PC-3 (cell line): Measurements from ENCODE around the gene EDN3. TPM values are rescaled to one million over a fixed set of nuclear protein-coding genes. Genes with fewer than 3 reads are reported as not detected.

Experiments
- ATAC-seq: fragments of 200-7000 bp; cut with Tn5 transposase; 2 replicates; pipeline ENCODE4 v1.9.1; 2020; ENCODE audit warnings: mild to moderate bottlenecking, moderate library complexity
- BruUV-seq: library from RNA; stranded (reverse); fragments of 400-500 nt; replicated peaks from 2 replicates; lab custom pipeline; 2021; lab: Mats Ljungman, UMichigan
- CTCF ChIA-PET: fragments of 300-600 bp; sonication (Branson Sonifier 250); formaldehyde crosslinking; loops from one replicate; lab custom pipeline; 2022; ENCODE audit warnings: antibody characterized with exemption; lab: Charles Lee
- POLR2A ChIA-PET: fragments of 300-600 bp; sonication (Branson Sonifier 250); formaldehyde crosslinking; loops from one replicate; lab custom pipeline; 2022; ENCODE audit warnings: antibody characterized with exemption; ENCODE audit not compliant: unreplicated experiment; lab: Charles Lee
- DNase-seq: peaks from one replicate; pipeline ENCODE4 v3.0.0-alpha.2; 2015
- H2AFZ ChIP-seq: fragments of 300-600 bp; sonication (generic); 2 replicates; pipeline ENCODE4 v1.6.0; 2016; ENCODE audit warnings: antibody characterized with exemption, low read length
- H3F3A ChIP-seq: fragments of 300-600 bp; sonication (generic); one replicate; pipeline ENCODE4 v1.6.0; 2017; ENCODE audit warnings: antibody characterized with exemption, low read length, control low read depth, mild to moderate bottlenecking; ENCODE audit not compliant: unreplicated experiment
- H3K27ac ChIP-seq: fragments of 300-600 bp; sonication (generic); 2 replicates; pipeline ENCODE4 v1.5.1; 2016; ENCODE audit warnings: mild to moderate bottlenecking, low read length
- H3K27me3 ChIP-seq: fragments of 300-600 bp; sonication (generic); 2 replicates; pipeline ENCODE4 v1.6.1; 2016; ENCODE audit warnings: low read length, mixed read lengths
- H3K36me3 ChIP-seq: fragments of 300-600 bp; sonication (generic); 2 replicates; pipeline ENCODE4 v1.6.1; 2016; ENCODE audit warnings: low read depth, mixed run types, low read length, mixed read lengths
- H3K4me1 ChIP-seq: fragments of 300-600 bp; sonication (generic); 2 replicates; pipeline ENCODE4 v1.5.1; 2016; ENCODE audit warnings: low read length; ENCODE audit not compliant: insufficient read depth
- H3K4me2 ChIP-seq: fragments of 300-600 bp; sonication (generic); 2 replicates; pipeline ENCODE4 v1.6.0; 2016; ENCODE audit warnings: low read length
- H3K4me3 ChIP-seq: fragments of 300-600 bp; sonication (generic); 2 replicates; pipeline ENCODE4 v1.5.1; 2016; ENCODE audit warnings: mild to moderate bottlenecking, low read length, mixed read lengths
- H3K79me2 ChIP-seq: fragments of 300-600 bp; sonication (generic); 2 replicates; pipeline ENCODE4 v1.6.1; 2017; ENCODE audit warnings: low read length, mixed read lengths
- H3K9ac ChIP-seq: fragments of 300-600 bp; sonication (generic); 2 replicates; pipeline ENCODE4 v1.6.0; 2016; ENCODE audit warnings: mild to moderate bottlenecking, low read length
- H3K9me2 ChIP-seq: fragments of 300-600 bp; sonication (generic); replicated peaks from 2 replicates; pipeline ENCODE4 v1.6.1; 2016; ENCODE audit warnings: mixed run types, low read length, mixed read lengths
- H3K9me3 ChIP-seq: fragments of 300-600 bp; sonication (generic); 2 replicates; pipeline ENCODE4 v1.6.1; 2016; ENCODE audit warnings: low read length, mixed read lengths
- H4K20me1 ChIP-seq: fragments of 300-600 bp; sonication (generic); 2 replicates; pipeline ENCODE4 v1.6.1; 2016; ENCODE audit warnings: low read length, mixed read lengths
- CTCF ChIP-seq: fragments of 300-600 bp; sonication (generic); conservative IDR thresholded peaks from 2 replicates; pipeline ENCODE4 v1.5.1; 2017; ENCODE audit warnings: antibody characterized with exemption, low read depth, mild to moderate bottlenecking, low read length
- EZH2 ChIP-seq: fragments of 300-600 bp; sonication (generic); IDR thresholded peaks from one replicate; pipeline ENCODE4 v1.6.1; 2017; ENCODE audit warnings: antibody characterized with exemption, mild to moderate bottlenecking, low read length; ENCODE audit not compliant: unreplicated experiment
- EZH2phosphoT487 ChIP-seq: fragments of 300-600 bp; sonication (generic); IDR thresholded peaks from 2 replicates; pipeline ENCODE4 v1.6.1; 2018; ENCODE audit warnings: mild to moderate bottlenecking, antibody characterized with exemption, low read length, borderline replicate concordance
- intact Hi-C: fragments of 100-400 bp; cut with micrococcal nuclease; formaldehyde crosslinking; loops from 2 replicates; pipeline ENCODE4 v1.9.0; 2023
- total RNA-seq: library from RNA; depleted of rRNA; stranded (reverse); fragments of >200 nt; gene quantifications from 2 replicates; pipeline ENCODE4 v1.2.3, GENCODE V29; 2014

EDN3 gene
- total RNA-seq, 1 experiment from 2014 or later, result not detected

DNA sequence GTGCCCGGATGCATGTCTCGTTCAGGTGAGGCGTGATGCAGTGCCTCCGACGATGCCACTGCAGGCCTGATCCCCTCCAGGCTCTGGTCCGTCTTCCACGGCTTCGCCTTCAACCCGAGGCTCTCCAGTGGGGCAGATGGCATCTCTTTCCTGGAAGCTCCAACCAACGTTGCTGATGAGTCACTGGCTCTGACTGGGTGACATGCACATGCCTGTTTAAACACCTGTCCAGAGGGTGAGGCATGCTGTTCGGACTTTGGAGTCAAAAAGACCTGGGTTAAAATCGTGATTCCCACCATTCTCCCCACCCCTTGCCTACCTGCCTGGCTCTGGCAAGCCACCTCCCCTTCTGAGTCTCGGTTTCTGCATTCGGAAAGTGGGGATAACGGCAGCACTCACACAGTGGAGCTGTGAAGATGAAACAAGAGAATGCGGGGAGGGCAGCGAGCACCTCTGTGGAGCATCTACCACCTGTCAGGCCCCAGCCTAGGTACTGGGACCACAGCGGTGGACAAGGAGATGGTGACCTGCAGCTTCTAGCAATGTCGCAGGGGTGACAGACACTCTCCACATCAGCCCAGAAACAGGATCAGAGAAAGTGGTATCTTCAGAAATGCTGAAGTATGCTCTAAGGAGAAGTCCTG, 8.5 kb upstream of the EDN3 start:
- DNase-seq (peak; percentile 49), ATAC-seq (no peak)
- intact Hi-C loops, result no loop called here

DNA sequence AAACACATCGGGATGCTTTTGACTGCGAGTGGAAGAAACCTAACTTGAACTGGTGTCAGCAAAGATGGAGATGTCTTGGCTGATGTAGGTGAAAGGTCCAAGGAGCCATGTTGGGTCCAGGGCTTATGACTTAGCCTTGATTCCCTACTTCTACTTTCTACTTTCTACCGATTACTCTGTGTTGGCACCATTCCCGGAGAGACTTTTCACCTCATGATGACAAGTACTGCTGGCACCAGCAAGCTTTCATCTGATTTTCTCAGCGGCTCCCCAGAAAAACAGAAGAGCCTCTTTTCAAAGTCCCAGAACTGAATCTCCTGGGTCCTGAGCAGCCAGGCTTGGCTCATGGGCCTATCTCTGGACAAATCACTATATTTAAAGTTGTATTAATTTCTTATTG, 4.9 kb upstream of the EDN3 start:
- CTCF ChIA-PET, result no interaction called here
- no peak overlapping the region for H3K27ac ChIP-seq
- no peaks in the 10 kb centered on the region for H3K4me1 ChIP-seq
- H3K4me3 ChIP-seq, result no peak overlapping the region
- POLR2A ChIA-PET, result no interaction called here
- H3K9ac ChIP-seq, result no peak overlapping the region
- BruUV-seq, result no TSS peak
- peaks cover 98% of the 10 kb centered on the region for H3K27me3 ChIP-seq
- H4K20me1 ChIP-seq, result no peaks in the 10 kb centered on the region
- H2AFZ ChIP-seq, result no peak overlapping the region
- no peaks in the 10 kb centered on the region for H3K9me3 ChIP-seq
- ATAC-seq (no peak), DNase-seq (no peak)
- H3K79me2 ChIP-seq, result no peaks in the 10 kb centered on the region
- no peaks in the 10 kb centered on the region for H3K36me3 ChIP-seq
- no peak overlapping the region for H3K4me2 ChIP-seq
- intact Hi-C loops, result no loop called here
- H3K9me2 ChIP-seq, result no peaks in the 10 kb centered on the region
- H3F3A ChIP-seq, result no peaks in the 10 kb centered on the region
- TF ChIP-seq CTCF (no peak), EZH2 (no peak), EZH2phosphoT487 (no peak)

More for the DNA sequence above, 8.5 kb upstream of the EDN3 start:
- no peak for TF ChIP-seq CTCF
- no peak for TF ChIP-seq EZH2
- TF ChIP-seq EZH2phosphoT487, result no peak
- Histone ChIP-seq H2AFZ (no peak overlapping the region), H3K27me3 (peaks cover 91% of the 10 kb centered on the region), H3K79me2 (no peaks in the 10 kb centered on the region), H3K4me3 (no peak overlapping the region), H3K4me2 (no peak overlapping the region), H3K36me3 (no peaks in the 10 kb centered on the region), H3K9ac (no peak overlapping the region), H3K4me1 (no peaks in the 10 kb centered on the region), H4K20me1 (no peaks in the 10 kb centered on the region), H3F3A (no peaks in the 10 kb centered on the region), H3K27ac (no peak overlapping the region), H3K9me3 (no peaks in the 10 kb centered on the region), H3K9me2 (no peaks in the 10 kb centered on the region)
- POLR2A ChIA-PET, result no interaction called here
- CTCF ChIA-PET, result no interaction called here
- no TSS peak for BruUV-seq

DNA sequence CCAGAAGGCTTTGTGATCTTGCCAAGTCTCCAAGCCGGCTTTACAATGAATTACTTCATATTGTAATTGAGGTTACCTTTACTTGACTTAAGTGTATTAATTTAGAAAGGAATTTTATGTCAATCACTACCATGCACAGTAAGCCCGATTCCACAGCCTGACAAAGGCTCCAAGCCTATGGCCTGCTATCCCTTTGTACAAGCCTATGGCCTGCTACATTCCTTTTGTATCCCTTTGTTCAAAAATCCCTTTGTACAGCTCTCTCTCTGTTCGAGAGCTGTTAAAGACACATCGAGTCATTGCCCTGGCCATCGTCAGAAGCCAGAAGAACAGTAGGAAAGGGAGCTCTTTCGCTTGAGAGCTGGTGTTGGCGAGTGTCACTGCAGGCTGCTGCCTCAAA, 2.7 kb upstream of the EDN3 start:
- ATAC-seq (no peak), DNase-seq (no peak)
- H3K27ac ChIP-seq, result no peak overlapping the region
- H3K4me1 ChIP-seq, result no peaks in the 10 kb centered on the region
- no peak overlapping the region for H3K9ac ChIP-seq
- intact Hi-C loops, result no loop called here
- no peaks in the 10 kb centered on the region for H3K36me3 ChIP-seq
- TF ChIP-seq CTCF (no peak), EZH2phosphoT487 (no peak), EZH2 (no peak)
- ChIA-PET POLR2A (no interaction called here), CTCF (no interaction called here)
- no TSS peak for BruUV-seq
- H3K9me3 ChIP-seq, result no peaks in the 10 kb centered on the region
- no peaks in the 10 kb centered on the region for H4K20me1 ChIP-seq
- no peak overlapping the region for H3K4me2 ChIP-seq
- H3K4me3 ChIP-seq, result no peak overlapping the region
- no peak overlapping the region for H2AFZ ChIP-seq
- no peaks in the 10 kb centered on the region for H3K9me2 ChIP-seq
- no peaks in the 10 kb centered on the region for H3K79me2 ChIP-seq
- H3F3A ChIP-seq, result no peaks in the 10 kb centered on the region
- H3K27me3 ChIP-seq, result peaks cover 98% of the 10 kb centered on the region
